GM23248 (cell line): Measurements from ENCODE around the gene TAX1BP3.

Experiments used
- EZH2 ChIP-seq: fragments of 200-600 bp; sonication (generic); IDR thresholded peaks from 2 replicates; pipeline ENCODE4 v1.6.1; 2018; ENCODE audit warnings: antibody characterized with exemption, mild to moderate bottlenecking; ENCODE audit not compliant: insufficient read depth, poor library complexity, severe bottlenecking
- EZH2phosphoT487 ChIP-seq: fragments of 200-600 bp; sonication (generic); IDR thresholded peaks from 2 replicates; pipeline ENCODE4 v1.6.1; 2018; ENCODE audit warnings: antibody characterized with exemption, moderate library complexity, mild to moderate bottlenecking, low read depth; ENCODE audit not compliant: insufficient read depth

DNA sequence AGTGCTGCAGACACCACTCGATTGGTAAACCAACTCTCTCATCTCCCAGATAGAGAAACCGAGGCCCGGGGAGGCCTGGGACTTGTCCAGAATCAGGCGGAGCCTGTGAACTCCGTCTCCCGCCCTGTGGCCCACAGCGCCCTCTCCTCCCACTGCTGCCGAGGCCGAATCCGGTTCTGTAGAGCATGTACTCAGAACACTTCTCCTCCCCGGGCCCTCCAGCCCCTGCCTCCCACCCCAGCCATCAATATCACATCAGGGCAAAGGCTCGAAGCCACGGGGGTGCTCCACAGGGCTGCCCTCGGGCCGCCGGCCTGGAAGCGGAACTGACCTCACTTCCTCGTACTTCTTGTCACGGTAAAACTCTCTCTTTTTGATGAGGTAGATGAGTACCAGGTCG, 13.2 kb upstream of the TAX1BP3 start:
- no peak for TF ChIP-seq EZH2
- TF ChIP-seq EZH2phosphoT487 = no peak
